Ovary (tissue), 3 donors: ENCODE results near the gene LAMA2.

Experiments used
- EP300 ChIP-seq: sonication (generic); formaldehyde crosslinking; IDR thresholded peaks from one replicate; pipeline ENCODE4 v1.6.1; 2017; ENCODE audit warnings: antibody characterized with exemption
- POLR2A ChIP-seq: fragments of 450-650 bp; IDR thresholded peaks from one replicate; pipeline ENCODE4 v1.6.1; 2017; ENCODE audit warnings: antibody characterized with exemption, mild to moderate bottlenecking, moderate library complexity
- TF ChIP-seq, protein P1 (sequence below), 3 donors: fragments of 450-650 bp in 2 of 3; fragments of 200-600 bp in 1 of 3; IDR thresholded peaks; one replicate each; pipeline versions ENCODE4 v1.5.1 to v1.8.0; 2016 to 2022; ENCODE audit warnings: antibody characterized with exemption in 3 of 3, mild to moderate bottlenecking in 1 of 3
- donor health status: DM: no; HTN: no; CAD: no.

- TF ChIP-seq, protein P1, sequence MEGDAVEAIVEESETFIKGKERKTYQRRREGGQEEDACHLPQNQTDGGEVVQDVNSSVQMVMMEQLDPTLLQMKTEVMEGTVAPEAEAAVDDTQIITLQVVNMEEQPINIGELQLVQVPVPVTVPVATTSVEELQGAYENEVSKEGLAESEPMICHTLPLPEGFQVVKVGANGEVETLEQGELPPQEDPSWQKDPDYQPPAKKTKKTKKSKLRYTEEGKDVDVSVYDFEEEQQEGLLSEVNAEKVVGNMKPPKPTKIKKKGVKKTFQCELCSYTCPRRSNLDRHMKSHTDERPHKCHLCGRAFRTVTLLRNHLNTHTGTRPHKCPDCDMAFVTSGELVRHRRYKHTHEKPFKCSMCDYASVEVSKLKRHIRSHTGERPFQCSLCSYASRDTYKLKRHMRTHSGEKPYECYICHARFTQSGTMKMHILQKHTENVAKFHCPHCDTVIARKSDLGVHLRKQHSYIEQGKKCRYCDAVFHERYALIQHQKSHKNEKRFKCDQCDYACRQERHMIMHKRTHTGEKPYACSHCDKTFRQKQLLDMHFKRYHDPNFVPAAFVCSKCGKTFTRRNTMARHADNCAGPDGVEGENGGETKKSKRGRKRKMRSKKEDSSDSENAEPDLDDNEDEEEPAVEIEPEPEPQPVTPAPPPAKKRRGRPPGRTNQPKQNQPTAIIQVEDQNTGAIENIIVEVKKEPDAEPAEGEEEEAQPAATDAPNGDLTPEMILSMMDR (IDR thresholded peaks at IDR 0.05), result no peak
- TF ChIP-seq EP300, result no peak
- TF ChIP-seq POLR2A, result no peak
Measured at GRCh38 chr6:129235167-129236000, 352.4 kb downstream of the LAMA2 start.
